OCI-LY3 (cell line): ENCODE results near the gene TH.

ENCODE experiments used
- CTCF ChIP-seq: fragments of 200-600, 300-600 bp; sonication (generic); IDR thresholded peaks from 2 replicates; pipeline ENCODE4 v1.5.1; 2014; ENCODE audit warnings: antibody characterized with exemption, low read length, low read depth
- EZH2phosphoT487 ChIP-seq: fragments of 200-600 bp; shearing (Covaris generic); IDR thresholded peaks from 2 replicates; pipeline ENCODE4 v1.6.1; 2018; ENCODE audit warnings: antibody characterized with exemption, mixed run types, low read depth

- no peak for TF ChIP-seq CTCF
- TF ChIP-seq EZH2phosphoT487, result no peak
These were observed 4.2 kb downstream of the TH start for GRCh38 chr11:2167141-2168045.
